ENCODE results near the gene CLTB. TPM values are rescaled to one million over a fixed set of nuclear protein-coding genes. Genes with fewer than 3 reads are reported as not detected.

The CLTB gene
- total and polyA plus RNA-seq, 2 of the 8 experiments (the other 6 are each of a cell fraction or from before 2014, with no cell fraction given): 25.9 to 34.9 TPM

DNA sequence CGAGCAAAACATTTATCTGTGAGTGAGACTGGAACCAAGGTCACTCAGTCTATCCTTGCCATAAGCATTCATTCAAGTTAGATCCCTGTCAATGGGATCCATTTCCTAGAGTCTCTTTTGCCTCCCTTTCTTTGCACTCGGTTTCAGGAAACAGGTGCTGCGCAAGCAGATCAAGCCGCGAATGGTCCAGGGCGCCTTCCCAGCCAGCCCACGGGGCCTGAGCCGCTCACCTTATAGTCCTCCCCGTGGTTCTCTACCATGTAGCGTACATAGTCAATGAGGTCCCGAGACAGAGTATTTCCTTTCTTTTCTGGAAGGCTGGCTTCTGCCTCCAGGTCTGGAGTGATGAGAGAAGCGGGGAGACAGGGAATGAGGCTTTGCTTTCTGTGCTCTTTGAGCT is 31.3 kb downstream of the CLTB start:
- 92% methylated on average over 12 of the region's 12 CpGs; no CpG with 5 or more reads in 1 of the 2 experiments for WGBS, 2 experiments (ENCODE audit: extremely low coverage in 1 of 2, insufficient coverage in 1 of 2, insufficient read length in 1 of 2, insufficient replicate concordance in 2 of 2, low coverage in 1 of 2, low lambda C conversion rate in 2 of 2, missing lambda C conversion rate in 1 of 2)
- CTCF ChIA-PET (ENCODE audit: partially characterized antibody): interaction anchor here (0.6 kb wide), 1 partner anchor 503 kb away, joined by 3 read pairs; no protein-coding TSS in a partner anchor
- H3K79me2 ChIP-seq (ENCODE audit: control insufficient read depth in 1 of 2, insufficient read depth in 2 of 2, low read length in 2 of 2): peaks cover 0 to 29% of the 10 kb centered on the region in 2 experiments
- TF ChIP-seq GTF2F1 (IDR thresholded peaks at IDR 0.05; ENCODE audit: borderline replicate concordance, low read depth, low read length): no peak
- TF ChIP-seq RNF2 (IDR thresholded peaks at IDR 0.05; ENCODE audit: borderline replicate concordance, low read depth, low read length, missing control alignments, poor library complexity, severe bottlenecking): no peak
- no peak for TF ChIP-seq E2F6 (IDR thresholded peaks at IDR 0.05)
- TF ChIP-seq SRF (IDR thresholded peaks at IDR 0.05; ENCODE audit: low read depth, low read length): no peak

More for the DNA sequence above, 31.3 kb downstream of the CLTB start:
- Histone ChIP-seq H3K18ac (ENCODE audit: extremely low read depth, low read length) (no peak overlapping the region), H3K14ac (ENCODE audit: insufficient read length) (no peak overlapping the region), H3K27me3 (replicated peaks in 1 of 4; ENCODE audit: control insufficient read depth in 3 of 4, extremely low read depth in 1 of 4, insufficient read depth in 3 of 4, low read length in 3 of 4) (no peaks in the 10 kb centered on the region), H4K91ac (replicated peaks; ENCODE audit: insufficient read length, low read length) (no peak overlapping the region), H3K4ac (replicated peaks; ENCODE audit: insufficient read length, low read depth, low read length) (no peak overlapping the region), H3K4me2 (ENCODE audit: insufficient read depth in 1 of 2, low read depth in 2 of 2, low read length in 2 of 2) (no peak overlapping the region), H2AFZ (ENCODE audit: low read length) (no peak overlapping the region), H4K20me1 (replicated peaks in 1 of 2; ENCODE audit: control insufficient read depth in 1 of 2, insufficient read depth in 2 of 2, low read length in 2 of 2) (peaks cover 6 to 8% of the 10 kb centered on the region in 2 experiments), H4K8ac (ENCODE audit: extremely low read depth, insufficient read depth, low read length) (no peak overlapping the region), H3K23me2 (ENCODE audit: low read depth, low read length) (peaks cover 9% of the 10 kb centered on the region; the same call in 1 of the 2 replicates), H3K79me1 (ENCODE audit: low read depth, low read length) (peaks cover 7% of the 10 kb centered on the region; the same call in 1 of the 2 replicates), H2BK12ac (ENCODE audit: low read depth, low read length) (no peak overlapping the region), H4K5ac (ENCODE audit: insufficient read length, low read depth, low read length) (no peak overlapping the region), H2AK5ac (ENCODE audit: low read depth, low read length) (no peak overlapping the region), H3K23ac (ENCODE audit: insufficient read length) (no peak overlapping the region), H3K9me3 (ENCODE audit: insufficient read depth in 2 of 2, low read depth in 1 of 2, low read length in 1 of 2) (no peaks in the 10 kb centered on the region), H3K56ac (replicated peaks; ENCODE audit: insufficient read length, low read depth, low read length) (no peak overlapping the region), H2BK20ac (ENCODE audit: low read length) (no peak overlapping the region), H2BK120ac (replicated peaks; ENCODE audit: low read depth, low read length) (no peak overlapping the region), H3K27ac (ENCODE audit: low read depth, low read length) (no peak overlapping the region), H3K4me3 (ENCODE audit: extremely low read depth in 1 of 4, insufficient read depth in 2 of 4, low read depth in 3 of 4, low read length in 4 of 4) (no peak overlapping the region), H3K9ac (replicated peaks in 1 of 4; ENCODE audit: extremely low read depth in 1 of 4, low read depth in 3 of 4, low read length in 3 of 4) (no peak overlapping the region), H2BK5ac (ENCODE audit: low read depth, low read length) (no peak overlapping the region), H3K4me1 (replicated peaks in 1 of 4; ENCODE audit: control insufficient read depth in 3 of 4, insufficient read depth in 4 of 4, low read length in 3 of 4) (peaks cover 0 to 5% (median 1%) of the 10 kb centered on the region in 4 experiments; a peak in 2 of 7 replicates), H3K36me3 (ENCODE audit: control insufficient read depth in 2 of 4, insufficient read depth in 4 of 4, low read length in 3 of 4) (peaks cover 26 to 52% (median 33%) of the 10 kb centered on the region in 4 experiments), H2BK15ac (ENCODE audit: low read length) (no peak overlapping the region)
- no peak for DNase-seq (ENCODE audit: low read depth in 1 of 2, low spot score in 2 of 2)
- no peak for FAIRE-seq
- POLR2A ChIA-PET (ENCODE audit: partially characterized antibody): interaction anchor here (1.7 to 9.4 kb wide), 3 partner anchors 12 to 23 kb away, joined by 7 to 93 read pairs (median 11); partner anchors contain the start of genes ARL10 and KIAA1191

Data from H1 (cell line).